GM18951 (cell line): ENCODE data around the gene REEP2.
A peak's percentile ranks its signal among the peaks of the same experiment; 100 is the strongest.
"Not testable (repeated sequence)": the region's sequence is repeated elsewhere in the genome, so short reads cannot be mapped to it uniquely, and the experiment has no call there.

ENCODE experiments used
- POLR2A ChIP-seq: IDR thresholded peaks from 4 replicates; pipeline ENCODE4 v1.6.1; 2011; ENCODE audit warnings: mild to moderate bottlenecking; ENCODE audit not compliant: insufficient read length, insufficient read depth; ENCODE audit errors: extremely low read depth
- in situ Hi-C: fragments of 300-500 bp; cut with MboI; formaldehyde crosslinking; loops from one replicate; pipeline ENCODE4 v1.12.0; 2022; ENCODE audit warnings: low sequenced_read_pairs, mixed read lengths, inconsistent platforms; ENCODE audit not compliant: unreplicated experiment

The REEP2 gene

GRCh38 chr5:138465261-138466124 lies 26.6 kb downstream of the REEP2 start, which contains the start of gene EGR1:
Gene EGR1, plus strand, starts transcription at chr5:138465479. Its CDS starts 283 bp downstream, at chr5:138465762.
- peak; percentile 68 for TF ChIP-seq POLR2A
- in situ Hi-C loops, result no loop called here

GRCh38 chr5:138466125-138466899 lies 27.5 kb downstream of the REEP2 start:
- in situ Hi-C loops, result no loop called here
- TF ChIP-seq POLR2A, result no peak

- in situ Hi-C loops, result no loop called here
- no peak for TF ChIP-seq POLR2A
Observed at GRCh38 chr5:138466900-138467710, 28.2 kb downstream of the REEP2 start.

- in situ Hi-C loops, result no loop called here
- TF ChIP-seq POLR2A, result no peak
Observed at GRCh38 chr5:138467711-138468132, 28.9 kb downstream of the REEP2 start.

DNA sequence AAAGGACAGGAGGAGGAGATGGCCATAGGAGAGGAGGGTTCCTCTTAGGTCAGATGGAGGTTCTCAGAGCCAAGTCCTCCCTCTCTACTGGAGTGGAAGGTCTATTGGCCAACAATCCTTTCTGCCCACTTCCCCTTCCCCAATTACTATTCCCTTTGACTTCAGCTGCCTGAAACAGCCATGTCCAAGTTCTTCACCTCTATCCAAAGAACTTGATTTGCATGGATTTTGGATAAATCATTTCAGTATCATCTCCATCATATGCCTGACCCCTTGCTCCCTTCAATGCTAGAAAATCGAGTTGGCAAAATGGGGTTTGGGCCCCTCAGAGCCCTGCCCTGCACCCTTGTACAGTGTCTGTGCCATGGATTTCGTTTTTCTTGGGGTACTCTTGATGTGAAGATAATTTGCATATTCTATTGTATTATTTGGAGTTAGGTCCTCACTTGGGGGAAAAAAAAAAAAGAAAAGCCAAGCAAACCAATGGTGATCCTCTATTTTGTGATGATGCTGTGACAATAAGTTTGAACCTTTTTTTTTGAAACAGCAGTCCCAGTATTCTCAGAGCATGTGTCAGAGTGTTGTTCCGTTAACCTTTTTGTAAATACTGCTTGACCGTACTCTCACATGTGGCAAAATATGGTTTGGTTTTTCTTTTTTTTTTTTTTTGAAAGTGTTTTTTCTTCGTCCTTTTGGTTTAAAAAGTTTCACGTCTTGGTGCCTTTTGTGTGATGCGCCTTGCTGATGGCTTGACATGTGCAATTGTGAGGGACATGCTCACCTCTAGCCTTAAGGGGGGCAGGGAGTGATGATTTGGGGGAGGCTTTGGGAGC lies 29.5 kb downstream of the REEP2 start:
- in situ Hi-C loops, result no loop called here
- TF ChIP-seq POLR2A, result no peak

GRCh38 chr5:138468966-138469539 lies 30.2 kb downstream of the REEP2 start:
- no peak for TF ChIP-seq POLR2A
- in situ Hi-C loops, result no loop called here

DNA sequence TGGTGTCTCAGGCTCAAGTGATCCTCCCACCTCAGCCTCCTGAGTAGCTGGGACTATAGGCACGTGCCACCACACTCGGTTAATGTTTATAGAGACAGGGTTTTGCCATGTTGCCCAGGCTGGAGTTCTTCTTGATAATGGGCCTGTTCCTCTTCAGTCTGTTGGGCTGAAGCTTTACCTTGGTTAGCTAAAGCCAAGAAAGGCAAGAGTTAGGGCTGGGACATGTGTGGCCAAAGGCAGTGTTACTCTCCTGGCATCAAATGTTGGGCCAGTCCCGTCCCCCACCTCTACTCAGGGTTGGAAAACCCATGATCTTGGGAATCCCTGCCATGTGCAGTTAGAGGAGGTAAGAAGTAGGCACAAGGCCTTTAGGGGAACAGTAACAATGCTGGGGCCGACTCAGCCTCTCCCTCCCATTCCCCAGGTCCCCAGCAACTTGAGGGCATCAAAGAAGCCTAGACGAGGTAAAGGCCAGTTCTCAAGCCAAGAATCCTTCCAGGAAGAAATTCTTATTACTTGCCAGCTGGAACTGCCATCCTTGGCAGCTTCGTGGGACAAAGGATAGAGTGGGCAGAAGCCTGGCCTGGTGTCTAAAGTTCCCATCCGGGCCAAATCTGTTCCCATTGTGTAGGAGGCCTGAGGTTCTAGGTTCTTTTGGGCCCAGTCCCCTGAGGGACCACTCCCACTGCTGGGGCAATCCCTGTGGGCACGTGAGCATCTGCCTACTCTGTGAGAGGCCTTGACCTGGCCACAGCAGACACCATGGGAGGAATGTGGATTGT lies 30.9 kb downstream of the REEP2 start:
- no peak for TF ChIP-seq POLR2A
- in situ Hi-C loops, result no loop called here

GRCh38 chr5:138470322-138471051 lies 31.6 kb downstream of the REEP2 start:
- in situ Hi-C loops, result no loop called here
- no peak for TF ChIP-seq POLR2A

- TF ChIP-seq POLR2A, result no peak
- in situ Hi-C loops, result no loop called here
Observed at GRCh38 chr5:138471052-138471361, 32.1 kb downstream of the REEP2 start.

- no peak for TF ChIP-seq POLR2A
- in situ Hi-C loops, result no loop called here
Observed at GRCh38 chr5:138472353-138472752, 33.5 kb downstream of the REEP2 start.

GRCh38 chr5:138473151-138473550 lies 34.3 kb downstream of the REEP2 start:
- in situ Hi-C loops, result not testable (repeated sequence)
